Activated T-helper 9 cell treated with anti-CD3 and anti-CD28 coated beads, Interleukin-2, amount 50 U/mL, for 16 hours (primary cell): ENCODE measurements around the gene RRBP1.
"Not testable (repeated sequence)": the region's sequence is repeated elsewhere in the genome, so short reads cannot be mapped to it uniquely, and the experiment has no call there.

Source experiments
- DNase-seq: peaks from one replicate; pipeline ENCODE4 v3.0.0-alpha.2; 2020; ENCODE audit warnings: low read depth

Gene RRBP1

DNA sequence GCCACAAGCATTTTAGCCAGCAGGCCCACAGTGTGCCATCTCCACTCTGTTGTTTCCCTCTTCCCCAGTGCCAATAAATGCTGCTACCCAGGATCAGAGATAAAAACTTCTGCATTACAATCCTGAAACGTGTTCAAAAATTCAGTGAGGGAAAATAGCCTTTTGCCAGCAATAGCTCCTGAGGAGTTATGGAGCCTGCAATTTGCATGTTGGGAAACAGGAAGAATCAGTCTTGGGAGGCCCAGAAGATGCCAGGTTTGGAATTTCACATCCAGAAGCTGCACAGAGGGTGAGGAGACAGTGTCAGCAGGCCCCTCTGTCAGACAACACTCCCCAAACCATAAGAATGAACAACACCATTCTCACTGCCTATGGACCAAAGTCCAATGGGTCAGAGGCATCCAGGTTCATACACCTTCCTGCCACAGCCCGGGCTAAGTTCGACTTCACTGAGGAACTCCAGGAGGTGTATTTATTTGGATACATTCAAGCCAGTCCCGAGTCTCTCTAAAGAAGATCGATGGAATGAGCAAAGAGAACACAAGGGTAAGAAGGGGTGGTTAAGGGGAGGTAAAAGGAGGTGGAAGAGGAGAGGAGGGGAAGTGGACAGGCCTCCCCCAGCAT is 20.8 kb downstream of the RRBP1 start:
- DNase-seq, result no peak

GRCh38 chr20:17660667-17661066 is 21.4 kb downstream of the RRBP1 start:
- DNase-seq, result no peak

DNA sequence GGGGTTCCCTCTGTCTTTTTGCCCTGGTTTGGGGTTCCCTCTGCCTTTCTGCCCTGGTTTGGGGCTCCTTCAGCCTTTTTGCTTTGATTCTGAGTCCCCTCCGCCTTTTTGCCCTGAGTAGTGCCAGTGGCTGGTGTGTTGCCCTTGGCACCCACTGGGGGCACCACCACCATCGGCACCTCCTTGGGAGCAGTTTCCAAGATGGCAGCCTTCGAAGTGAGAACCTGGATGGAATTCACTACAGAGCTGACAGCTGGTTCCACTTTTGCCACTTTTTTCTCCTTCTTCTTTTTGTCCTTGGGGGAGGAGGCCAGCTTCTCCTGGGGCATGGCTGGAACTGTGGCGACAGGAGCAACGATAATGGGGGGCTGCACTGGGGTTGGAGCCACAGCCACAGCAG is 22.2 kb downstream of the RRBP1 start:
- no peak for DNase-seq

- not testable (repeated sequence) for DNase-seq
Observed at GRCh38 chr20:17659344-17659743, 22.7 kb downstream of the RRBP1 start.

GRCh38 chr20:17658648-17658993 is 23.4 kb downstream of the RRBP1 start:
- no peak for DNase-seq

DNA sequence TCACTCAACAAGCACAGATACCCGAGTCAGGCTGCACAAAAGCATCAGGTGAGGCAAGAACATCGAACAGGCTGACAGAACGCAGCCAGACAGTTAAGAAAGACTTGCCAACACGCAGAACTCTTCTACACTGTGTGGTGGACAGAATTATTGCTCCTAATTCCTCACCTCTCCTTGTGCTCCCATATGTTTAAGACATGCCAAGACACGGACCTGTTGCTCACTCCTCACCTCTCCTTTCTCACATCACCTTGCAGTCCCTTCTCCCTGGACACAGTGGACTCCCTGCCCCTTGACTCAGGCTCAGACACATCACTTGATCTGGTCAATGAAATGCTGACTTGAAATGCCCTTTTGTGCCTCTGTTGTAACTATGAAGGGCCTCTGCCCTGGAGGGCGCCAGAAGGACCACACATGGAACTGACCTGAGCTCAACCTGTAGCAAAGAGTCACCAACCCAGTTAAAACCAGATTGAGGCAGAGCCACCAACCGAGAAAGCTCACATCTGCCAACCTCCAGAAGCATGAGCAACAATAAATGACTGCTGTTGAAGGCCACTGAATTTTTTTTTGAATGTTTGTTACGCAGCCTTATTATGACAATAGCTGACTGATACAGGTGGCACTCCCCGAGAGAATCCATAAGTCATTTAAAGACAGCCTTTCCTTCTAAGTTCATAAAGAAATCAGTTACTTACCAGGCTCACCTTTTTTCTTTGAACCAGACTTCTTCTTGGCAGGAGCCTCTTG is 24.0 kb downstream of the RRBP1 start:
- DNase-seq, result no peak

DNA sequence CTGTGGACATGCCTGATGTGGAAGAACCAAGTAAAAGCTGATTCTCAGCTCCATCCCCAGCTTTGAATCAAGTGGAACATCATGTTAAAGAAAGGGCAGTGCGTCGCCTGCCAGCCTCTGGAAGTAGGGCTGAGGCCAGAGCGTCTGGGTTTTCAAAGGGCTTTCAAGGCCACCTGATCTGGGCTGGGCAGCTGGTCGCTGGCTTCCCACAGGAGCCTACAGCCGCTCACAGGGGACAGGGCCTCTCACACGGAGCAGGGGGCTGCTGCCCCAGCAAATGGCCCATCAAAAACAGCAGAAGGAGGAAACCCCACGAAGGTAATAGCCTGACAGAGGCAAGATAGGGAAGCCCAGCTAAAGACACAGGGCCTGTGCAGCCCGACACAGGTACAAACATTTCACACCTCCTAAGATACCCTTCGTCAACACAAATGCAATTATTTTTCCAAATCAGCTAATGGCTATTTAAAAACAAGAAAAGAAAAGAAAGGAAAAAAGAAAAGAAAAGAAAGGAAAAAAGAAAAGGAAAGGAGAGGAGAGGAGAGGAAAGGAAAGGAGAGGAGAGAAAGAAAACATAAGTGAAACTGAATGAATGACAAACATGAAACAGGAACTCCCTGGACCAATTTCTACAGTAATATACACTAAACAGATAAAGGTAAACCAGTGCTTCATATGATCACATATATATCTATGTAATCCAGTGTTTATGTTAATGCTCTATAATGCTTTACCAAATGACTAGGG is 24.8 kb downstream of the RRBP1 start:
- no peak for DNase-seq

GRCh38 chr20:17655865-17656479 is 26.1 kb downstream of the RRBP1 start:
- DNase-seq, result no peak

DNA sequence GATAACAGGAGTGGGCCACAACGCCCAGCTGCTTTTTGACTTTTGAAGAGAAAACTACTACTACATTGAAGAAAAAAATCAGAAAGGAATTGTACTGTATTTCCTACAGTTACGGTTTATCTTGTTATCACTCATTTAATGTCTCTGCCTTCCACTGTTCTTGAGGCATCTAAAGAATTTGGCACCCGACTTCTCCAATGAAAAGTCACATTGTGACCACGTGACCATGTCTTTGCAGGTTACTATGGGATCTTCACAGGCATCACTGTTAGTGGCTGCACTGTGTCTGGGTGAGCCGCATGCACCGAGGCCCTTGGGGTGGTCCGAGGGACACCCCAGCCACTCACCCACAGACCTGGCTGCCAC is 26.8 kb downstream of the RRBP1 start:
- DNase-seq, result no peak

GRCh38 chr20:17654649-17655285 is 27.3 kb downstream of the RRBP1 start:
- no peak for DNase-seq

DNA sequence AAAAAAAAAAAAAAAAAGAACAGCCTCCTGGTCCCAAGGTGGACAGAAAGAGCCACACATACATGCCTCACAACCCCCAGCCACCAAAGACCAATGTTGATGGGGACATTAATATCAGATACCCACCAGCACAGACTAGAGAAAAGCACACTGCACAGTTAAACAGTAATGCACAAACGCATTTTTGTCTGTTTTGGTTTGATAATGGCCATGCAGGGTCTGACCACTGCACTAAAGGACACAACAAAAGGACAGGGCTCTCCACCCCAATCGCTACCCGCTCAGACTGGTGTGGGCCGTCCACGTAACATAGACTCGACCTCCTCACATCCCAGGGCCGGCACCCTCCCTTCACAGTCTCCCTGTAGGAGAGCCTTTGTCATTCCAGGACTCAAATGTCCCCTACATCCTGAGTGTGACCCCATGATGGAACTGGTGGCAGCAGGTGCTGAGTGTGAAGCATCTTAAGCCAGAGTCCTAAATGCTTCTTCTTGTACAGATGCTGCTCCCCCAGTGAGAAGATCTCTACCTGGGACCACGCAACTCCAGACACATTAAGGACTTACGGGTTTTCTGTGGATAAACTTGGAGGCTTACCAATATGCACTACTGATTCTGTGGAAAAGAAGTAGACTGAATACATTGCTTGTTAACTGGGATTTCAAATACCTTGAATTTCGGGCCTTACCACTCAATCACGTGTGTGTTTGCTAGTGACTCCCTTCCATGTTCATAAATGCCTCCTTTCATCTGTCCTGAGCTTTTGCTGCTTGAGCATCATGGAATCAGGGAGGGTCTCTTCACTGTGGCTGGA is 28.0 kb downstream of the RRBP1 start:
- no peak for DNase-seq

DNA sequence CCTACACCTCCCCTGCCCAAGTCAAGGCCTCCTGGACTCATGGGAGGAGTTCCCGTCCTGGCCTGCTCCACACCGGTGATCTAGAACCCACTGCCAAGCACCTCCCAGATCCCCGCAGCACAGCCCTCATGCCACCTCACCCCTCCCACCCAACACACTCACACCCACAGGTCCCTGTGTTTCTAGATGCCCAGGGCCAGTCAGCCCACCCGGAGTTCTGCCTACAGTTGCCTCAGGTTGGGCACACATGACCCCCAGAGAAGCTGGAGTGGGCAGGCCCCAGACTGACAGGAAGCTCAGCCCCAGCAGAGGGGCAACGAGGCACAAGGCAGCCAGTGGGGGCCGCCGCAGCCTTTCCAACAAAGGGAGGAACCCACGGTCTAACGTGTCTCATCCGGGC is 29.6 kb downstream of the RRBP1 start:
- no peak for DNase-seq

DNA sequence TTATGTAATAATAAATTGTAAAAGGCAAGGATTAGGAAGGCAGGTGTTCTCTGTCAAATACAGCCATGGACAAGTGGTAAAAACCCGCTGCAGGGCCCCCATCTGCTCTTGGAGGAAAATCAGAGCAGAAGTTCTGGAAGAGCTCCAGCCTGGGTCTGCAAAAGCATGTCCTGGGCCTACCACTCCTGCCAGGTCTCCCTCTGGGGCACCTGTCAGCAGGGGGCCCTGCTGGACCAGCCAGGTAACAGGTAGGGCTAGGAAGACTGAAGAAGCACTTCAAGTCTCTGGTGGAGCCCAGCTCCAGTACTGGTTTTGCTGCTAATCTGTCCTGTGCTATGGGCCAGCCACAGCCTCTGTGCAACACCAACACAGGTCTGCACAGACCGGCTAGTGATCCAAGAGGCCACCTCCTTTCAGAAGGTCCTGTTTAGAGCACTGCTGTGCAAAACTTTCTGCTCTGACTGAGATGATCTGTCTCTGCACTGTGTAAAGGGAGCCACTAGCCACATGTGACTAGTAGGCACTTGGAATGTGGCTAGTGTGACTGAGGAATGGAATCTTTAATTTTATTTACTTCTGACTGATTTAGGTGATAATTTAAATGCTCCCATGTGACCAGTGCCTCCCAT is 30.2 kb downstream of the RRBP1 start:
- DNase-seq, result no peak

DNA sequence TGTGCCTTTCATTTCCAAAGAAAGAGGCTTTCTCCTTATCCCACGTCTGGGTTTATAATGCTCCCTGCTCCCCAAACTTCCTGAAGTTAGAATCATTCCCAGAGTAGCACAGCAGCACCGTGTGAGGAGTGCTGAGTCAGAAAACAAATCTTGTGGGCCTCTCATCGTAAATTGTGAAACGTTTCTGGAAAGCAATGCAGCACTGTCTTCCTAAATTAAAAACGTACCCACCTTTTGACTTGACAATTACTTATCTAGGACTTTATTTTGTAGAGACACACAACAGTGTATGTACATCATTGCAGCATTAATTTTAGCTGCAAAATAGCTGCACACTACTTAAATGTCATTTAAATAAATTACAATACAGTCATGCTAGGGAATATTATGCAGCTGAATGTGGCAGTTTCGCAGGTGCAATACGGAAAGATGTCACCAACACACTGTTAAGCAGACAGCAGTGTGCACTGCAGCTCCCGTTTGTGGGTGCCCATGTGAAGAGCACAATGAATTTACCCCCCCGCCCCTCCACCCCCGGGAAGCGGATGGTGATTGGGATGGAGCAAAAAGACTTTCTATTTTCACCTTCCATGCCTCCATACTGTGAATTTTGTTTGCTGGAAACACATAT is 30.8 kb downstream of the RRBP1 start:
- no peak for DNase-seq

- no peak for DNase-seq
Observed at GRCh38 chr20:17650301-17651128, 31.5 kb downstream of the RRBP1 start.

DNA sequence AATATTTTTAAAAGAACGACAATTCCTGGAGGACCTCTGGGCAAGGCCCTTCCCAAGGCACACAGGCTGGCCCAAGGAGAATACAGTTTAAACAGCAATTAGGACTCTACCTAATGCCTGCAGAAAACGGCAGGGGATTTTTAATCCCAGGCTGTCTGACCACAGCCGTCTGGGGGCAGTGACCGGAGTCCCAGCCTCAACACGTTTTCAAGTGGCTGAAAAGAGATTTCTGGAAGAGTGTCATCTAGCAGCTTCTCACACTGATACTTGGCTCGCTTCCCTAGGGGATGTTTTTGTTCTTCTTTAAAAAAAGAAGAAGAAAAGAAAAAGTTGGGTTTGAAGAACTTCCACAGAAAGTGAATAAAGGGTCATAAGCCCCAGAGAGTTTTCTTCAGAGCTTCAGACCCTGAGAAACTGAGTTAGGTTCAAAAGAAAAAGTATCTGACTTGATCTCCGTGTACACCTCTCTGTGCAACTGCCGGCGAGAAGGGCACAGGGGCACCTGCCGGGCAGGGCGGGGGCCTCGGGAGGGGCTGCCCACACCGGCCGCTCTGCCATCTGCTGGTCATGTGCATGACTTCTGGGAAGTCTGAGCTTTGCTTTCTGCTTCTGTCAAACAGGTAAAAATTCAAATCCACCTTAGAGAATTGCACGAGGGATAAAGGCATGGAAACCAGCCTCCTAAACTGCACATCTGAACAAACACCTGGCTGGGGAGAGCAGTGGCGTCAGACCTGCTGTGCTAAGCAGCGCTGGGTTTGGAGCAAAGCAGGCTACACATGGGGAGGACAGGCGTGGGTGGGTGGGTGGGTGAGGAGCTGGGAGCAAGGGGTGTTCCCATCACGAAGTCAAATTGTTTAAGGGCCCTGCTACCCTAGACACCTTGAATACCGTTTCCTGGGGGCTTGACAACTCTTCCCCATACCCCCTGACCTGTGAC is 33.0 kb downstream of the RRBP1 start:
- DNase-seq, result no peak

GRCh38 chr20:17648315-17648646 is 33.8 kb downstream of the RRBP1 start:
- no peak for DNase-seq

DNA sequence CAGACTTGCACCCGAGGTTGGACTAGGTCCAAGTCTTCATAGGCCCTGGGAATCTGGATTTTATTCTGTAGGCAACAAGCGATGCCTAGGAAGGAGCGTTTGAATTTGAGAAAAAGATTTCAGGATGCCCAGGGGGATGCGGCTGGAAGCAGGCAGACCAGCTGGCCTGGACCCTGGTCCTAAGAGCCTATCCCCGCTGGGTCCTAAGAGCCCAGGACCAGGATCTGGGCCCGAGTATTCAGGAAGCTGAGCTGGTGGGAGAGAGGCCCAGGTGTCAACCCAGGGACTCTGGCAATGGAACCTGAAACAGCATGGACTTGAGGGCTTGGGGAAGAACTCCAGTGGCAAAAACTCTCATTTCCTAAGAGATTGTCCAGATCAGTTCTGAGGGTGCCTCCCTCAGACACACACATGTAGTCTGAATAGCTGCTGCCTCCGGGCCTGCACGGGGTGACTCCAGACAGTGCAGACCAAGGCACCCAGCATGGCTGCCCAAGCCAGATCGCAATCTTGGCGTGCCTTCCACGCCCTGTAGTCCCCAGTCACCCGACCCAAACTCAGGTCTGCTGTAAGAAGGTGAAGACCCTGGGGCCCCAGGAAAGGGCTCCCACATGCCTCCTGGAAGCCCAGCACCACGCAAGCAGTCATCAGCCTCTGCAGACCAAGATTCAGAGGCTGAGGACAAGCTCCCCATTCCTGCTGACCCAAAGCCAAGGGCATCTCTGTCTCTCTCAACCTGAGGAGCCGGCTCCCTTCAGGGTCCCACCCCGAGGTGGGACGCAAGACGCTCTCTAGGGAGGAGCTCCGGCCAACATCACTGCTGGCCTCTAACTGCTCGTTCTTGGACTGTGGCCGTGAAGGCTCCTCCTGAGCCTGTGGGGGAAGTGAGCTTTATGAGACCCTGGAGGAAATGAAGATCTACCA is 34.4 kb downstream of the RRBP1 start:
- DNase-seq, result no peak
